HG03139 (cell line): ENCODE results near the gene DYRK1A.
"Not testable (repeated sequence)": the region's sequence is repeated elsewhere in the genome, so short reads cannot be mapped to it uniquely, and the experiment has no call there.

ENCODE experiments used
- ATAC-seq: cut with Tn5 transposase; IDR thresholded peaks from one replicate; pipeline ENCODE4 v1.9.1; 2021; ENCODE audit not compliant: unreplicated experiment

Gene DYRK1A

GRCh38 chr21:37522641-37523295, 156.2 kb downstream of the DYRK1A start:
- no peak for ATAC-seq

DNA sequence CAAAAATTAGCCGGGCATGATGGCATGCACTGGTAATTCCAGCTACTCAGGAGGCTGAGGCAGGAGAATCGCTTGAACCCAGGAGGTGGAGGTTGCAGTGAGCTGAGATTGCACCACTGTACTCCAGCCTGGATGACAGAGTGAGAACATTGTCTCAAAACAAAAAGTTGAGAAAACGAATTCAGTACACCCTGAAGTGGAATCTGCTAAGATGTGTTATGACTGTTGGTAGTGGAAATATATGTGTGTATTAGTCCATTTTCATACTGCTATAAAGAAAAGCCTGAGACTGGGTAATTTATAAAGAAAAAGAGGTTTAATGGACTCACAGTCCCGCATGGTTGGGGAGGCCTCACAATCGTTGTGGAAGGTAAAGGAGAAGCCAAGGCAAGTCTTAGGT, 158.4 kb downstream of the DYRK1A start:
- ATAC-seq: not testable (repeated sequence)

DNA sequence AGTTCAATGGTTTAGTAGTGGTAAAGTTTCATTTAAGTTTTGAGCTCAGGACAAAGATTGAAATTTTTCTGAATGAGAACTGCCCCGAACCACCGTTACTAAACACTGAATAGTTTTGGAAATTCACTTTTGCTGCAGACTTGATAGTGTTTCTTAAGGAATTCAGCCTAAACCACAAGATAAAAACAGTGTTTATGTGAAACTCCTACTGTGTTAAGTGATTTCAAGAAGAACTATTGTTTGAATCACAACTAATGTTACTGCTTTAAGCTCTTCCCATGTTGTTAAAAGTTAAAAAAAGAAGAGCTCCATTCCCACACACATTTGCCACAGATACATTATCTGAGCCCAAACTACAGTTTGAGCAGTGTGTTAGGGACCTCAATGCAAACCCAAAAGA, 159.2 kb downstream of the DYRK1A start:
- ATAC-seq: no peak

- ATAC-seq: no peak
These were observed 160.5 kb downstream of the DYRK1A start for GRCh38 chr21:37527103-37527502.

- no peak for ATAC-seq
These were observed 161.1 kb downstream of the DYRK1A start for GRCh38 chr21:37527716-37528115.

- no peak for ATAC-seq
These were observed 161.8 kb downstream of the DYRK1A start for GRCh38 chr21:37528150-37528937.

DNA sequence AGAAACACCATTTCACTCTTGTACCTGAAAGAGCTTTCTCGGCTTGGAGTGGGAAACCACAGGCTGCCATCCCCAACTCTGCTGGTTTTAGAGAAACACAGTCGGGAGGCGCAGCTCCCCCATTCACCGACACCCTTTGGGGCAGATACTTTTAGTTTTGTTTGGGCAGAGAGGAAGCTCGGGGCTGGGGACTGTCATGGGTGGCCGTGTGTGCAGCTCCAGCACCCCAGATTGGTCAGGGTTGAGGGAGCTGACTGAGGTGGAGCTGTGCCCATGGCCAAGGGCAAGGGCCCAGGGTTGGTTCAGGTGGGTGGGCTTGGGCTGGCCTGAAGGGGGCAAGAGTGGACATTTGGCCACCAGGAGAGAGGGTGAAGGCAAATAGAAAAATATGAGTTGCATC, 163.1 kb downstream of the DYRK1A start:
- no peak for ATAC-seq

- no peak for ATAC-seq
These were observed 164.4 kb downstream of the DYRK1A start for GRCh38 chr21:37530901-37531351.

GRCh38 chr21:37531431-37531932, 164.9 kb downstream of the DYRK1A start:
- no peak for ATAC-seq

DNA sequence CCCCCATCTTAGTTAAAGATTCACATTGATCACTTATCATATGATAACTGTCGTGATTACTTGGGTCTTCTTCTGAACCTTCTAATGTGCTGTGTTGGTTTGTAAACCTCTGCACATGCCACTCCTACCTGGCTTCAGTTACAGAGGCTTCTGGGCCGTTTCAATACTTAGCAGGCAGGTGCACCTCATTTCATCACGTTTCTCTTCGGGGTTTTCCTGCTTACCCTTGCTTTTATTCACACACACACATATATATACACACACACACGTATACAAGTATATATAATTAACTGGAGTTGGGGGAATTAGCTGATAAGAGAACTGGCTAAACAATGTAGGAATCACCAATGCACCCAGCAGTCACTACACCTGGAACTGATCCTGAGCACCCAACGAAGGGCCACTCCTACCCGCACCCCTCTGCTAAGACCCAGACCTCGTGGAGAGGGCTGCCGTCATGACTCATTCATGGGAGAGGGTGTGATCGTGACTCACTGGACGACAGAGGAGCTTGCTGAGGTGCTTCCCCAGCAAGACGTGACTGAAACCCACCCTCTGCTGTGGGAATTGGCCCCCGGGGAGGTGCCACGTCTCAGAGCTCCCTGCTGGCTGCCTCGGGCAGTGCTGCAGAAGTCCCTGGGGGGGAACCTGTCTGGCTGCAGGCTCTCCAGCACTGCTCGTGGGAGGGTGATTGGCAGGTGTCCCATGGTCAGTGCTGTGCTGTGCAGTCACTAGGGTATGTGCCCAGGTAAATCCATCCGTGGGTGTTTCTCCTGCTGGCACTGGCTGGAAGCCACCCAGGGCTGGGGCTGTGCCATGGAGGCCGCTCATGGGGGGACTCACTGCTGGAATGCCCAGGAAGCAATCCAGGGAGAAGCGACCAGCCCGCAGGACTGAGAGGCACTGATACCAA, 166.6 kb downstream of the DYRK1A start:
- ATAC-seq: no peak

GRCh38 chr21:37534431-37534830, 167.9 kb downstream of the DYRK1A start:
- ATAC-seq: no peak

GRCh38 chr21:37535130-37535529, 168.6 kb downstream of the DYRK1A start:
- no peak for ATAC-seq

GRCh38 chr21:37535672-37536071, 169.1 kb downstream of the DYRK1A start:
- no peak for ATAC-seq

- ATAC-seq: no peak
These were observed 170.2 kb downstream of the DYRK1A start for GRCh38 chr21:37536616-37537278.

- ATAC-seq: no peak
These were observed 170.9 kb downstream of the DYRK1A start for GRCh38 chr21:37537391-37537996.

- ATAC-seq: no peak
These were observed 172.5 kb downstream of the DYRK1A start for GRCh38 chr21:37538971-37539590.

- not testable (repeated sequence) for ATAC-seq
These were observed 174.6 kb downstream of the DYRK1A start for GRCh38 chr21:37541128-37541527.

DNA sequence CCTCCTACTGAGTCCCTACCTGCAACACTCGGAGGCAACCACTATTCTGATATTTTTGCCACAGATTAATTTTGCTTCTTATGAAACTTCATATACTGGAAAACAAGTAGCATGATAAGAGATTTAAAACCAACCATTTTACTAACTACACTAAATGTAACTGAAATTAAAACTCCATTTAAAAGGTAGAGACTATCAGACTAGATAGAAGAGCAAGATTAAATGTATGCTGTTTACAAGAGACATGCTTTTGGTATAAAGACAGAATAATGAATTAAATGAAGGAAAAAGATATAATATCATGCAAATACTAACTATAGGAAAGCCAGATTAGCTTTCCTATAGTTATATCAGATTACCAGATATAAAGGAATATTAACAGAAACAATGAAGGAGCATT, 175.9 kb downstream of the DYRK1A start:
- no peak for ATAC-seq

DNA sequence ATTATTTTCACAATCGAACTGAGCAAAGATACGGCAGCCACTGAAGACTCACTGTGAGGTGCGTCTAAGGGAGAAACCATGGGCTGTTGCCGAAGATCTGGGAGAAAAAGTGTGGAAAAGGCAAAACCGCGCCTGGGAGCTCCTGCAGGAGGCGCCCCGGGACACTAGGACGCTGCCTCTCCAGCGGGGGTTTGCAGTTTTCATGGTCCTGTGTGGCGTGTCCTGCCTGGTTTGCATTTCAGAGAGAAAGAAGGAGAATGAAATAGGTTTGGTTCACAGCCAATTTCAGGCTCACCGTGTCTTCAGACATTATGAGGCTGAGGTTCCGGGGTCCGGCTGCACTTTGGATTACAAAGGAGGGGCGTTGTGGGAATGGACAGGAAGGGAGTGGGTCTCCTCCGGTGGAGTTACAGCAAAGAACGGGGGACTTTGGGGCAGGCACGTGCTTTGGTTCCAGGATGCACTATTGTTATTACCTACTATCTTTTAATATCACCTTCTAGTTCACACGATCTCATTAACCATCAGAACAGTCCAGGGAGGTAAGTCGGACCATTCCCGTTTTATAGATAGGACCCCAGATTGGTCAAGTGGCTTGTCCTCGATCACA, 179.8 kb downstream of the DYRK1A start:
- ATAC-seq: no peak
